AG08396 (cell line): ENCODE data around the gene RNF222.
A peak's percentile ranks its signal among the peaks of the same experiment; 100 is the strongest.

ENCODE experiments used
- DNase-seq: peaks from one replicate; pipeline ENCODE4 v3.0.0; 2012; ENCODE audit warnings: low spot score, mixed read lengths

RNF222 gene

GRCh38 chr17:8397636-8398035, at the start of gene RNF222:
RNF222 (minus strand) TSS chr17:8397827; CDS start chr17:8393461, 4,366 bp downstream.
- DNase-seq, result no peak

DNA sequence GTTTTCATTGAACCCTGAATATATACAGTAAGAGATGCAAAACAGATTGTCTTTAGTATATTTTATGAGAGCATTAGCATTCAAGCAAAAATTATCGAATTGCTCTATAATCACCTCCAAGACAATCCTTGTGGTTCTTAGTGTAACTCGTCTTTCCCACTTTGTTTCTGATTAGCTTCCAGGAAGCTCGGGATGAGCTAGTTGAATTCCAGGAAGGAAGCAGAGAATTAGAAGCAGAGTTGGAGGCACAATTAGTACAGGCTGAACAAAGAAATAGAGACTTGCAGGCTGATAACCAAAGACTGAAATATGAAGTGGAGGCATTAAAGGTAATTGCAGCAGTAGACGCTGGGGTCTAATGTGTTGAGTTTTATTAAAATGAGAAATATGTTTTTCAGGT, 47.9 kb upstream of the RNF222 start:
- DNase-seq, result no peak

GRCh38 chr17:8444494-8444893, 46.9 kb upstream of the RNF222 start:
- DNase-seq, result no peak

GRCh38 chr17:8443756-8444155, 46.1 kb upstream of the RNF222 start:
- DNase-seq, result no peak

GRCh38 chr17:8442310-8442709, 44.7 kb upstream of the RNF222 start:
- no peak for DNase-seq

- DNase-seq, result no peak
These were observed 44.1 kb upstream of the RNF222 start for GRCh38 chr17:8441690-8442089.

GRCh38 chr17:8439681-8440080, 42.1 kb upstream of the RNF222 start:
- DNase-seq, result no peak

DNA sequence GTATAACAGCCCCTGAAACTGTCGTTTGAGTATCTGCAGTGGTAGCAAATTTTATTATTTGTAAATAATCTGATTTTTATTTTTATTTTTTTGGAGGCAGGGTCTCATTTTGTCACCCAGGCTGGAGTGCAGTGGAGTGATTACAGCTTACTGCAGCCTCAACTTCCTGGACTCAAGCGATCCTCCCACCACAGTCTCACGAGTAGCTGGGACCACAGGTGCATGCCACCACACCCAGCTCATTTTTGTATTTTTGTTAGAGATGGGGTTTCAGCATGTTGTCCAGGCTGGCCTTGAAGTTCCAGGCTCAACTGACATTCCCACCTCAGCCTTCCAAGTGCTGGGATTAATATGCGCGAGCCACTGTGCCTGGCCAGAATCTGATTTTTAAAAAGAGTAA, 40.8 kb upstream of the RNF222 start:
- DNase-seq, result no peak

DNA sequence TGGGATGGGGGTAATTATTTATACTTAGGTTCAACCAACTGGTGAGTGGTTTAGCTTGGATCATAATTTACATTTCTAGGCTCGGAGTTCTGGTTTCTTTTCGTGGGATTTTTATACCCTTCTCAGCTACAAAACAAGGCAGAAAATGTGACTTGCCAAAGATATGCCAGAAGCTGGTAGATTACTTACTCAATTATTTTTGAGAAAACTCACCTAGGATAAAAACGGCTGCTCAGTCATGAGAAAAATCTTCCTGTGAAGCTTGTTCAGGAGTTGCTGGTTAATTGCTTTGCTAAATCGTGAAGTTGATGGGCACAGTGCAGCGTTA, 39.2 kb upstream of the RNF222 start:
- peak; percentile 12 for DNase-seq

- DNase-seq, result peak; percentile 73
These were observed 38.7 kb upstream of the RNF222 start for GRCh38 chr17:8436169-8436843.

GRCh38 chr17:8435245-8436168, 37.9 kb upstream of the RNF222 start, which contains the start of gene NDEL1:
NDEL1 (plus strand) TSS chr17:8435884; CDS start chr17:8444272, 8,388 bp downstream.
- peak; percentile 100 for DNase-seq

DNA sequence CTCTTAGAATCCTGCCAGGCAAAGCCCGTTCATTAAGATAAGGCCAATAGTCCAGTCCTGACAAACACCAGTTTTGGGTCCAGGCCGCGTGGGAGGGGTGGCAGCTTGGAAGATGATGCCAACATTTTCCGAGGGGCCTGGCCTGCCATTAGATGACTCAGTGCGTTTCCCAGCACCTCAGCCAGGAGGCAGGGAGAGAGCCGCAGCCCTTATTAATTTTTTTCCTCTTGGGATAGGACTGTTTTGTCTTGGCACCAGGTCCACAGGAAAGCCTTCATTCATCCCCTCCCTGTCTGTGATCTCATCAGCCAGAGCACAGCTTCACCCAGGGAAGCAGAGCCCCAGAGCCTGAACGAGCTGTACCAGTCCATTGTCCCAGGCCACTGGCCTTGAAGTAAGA, 33.3 kb upstream of the RNF222 start:
- DNase-seq, result peak; percentile 18

DNA sequence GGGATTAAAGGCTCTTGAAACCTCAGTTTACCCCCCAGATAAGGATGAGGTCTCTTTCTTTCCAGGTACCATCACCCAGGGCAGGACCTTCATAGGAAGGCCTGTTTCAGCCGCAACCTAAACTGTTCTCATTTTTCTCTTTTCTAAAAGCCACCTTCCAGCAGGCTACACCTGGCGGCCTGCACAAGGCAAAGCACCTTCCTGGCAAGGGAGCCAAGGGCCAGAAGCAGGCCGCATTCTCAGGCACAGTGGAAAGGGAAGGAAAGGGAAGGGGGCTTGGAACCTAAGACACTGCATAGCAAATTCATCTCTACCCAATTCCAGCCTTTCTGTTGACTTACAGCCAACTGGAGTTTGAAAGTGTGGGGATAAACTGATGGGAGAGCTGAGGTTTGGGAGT, 29.2 kb upstream of the RNF222 start:
- DNase-seq, result no peak

DNA sequence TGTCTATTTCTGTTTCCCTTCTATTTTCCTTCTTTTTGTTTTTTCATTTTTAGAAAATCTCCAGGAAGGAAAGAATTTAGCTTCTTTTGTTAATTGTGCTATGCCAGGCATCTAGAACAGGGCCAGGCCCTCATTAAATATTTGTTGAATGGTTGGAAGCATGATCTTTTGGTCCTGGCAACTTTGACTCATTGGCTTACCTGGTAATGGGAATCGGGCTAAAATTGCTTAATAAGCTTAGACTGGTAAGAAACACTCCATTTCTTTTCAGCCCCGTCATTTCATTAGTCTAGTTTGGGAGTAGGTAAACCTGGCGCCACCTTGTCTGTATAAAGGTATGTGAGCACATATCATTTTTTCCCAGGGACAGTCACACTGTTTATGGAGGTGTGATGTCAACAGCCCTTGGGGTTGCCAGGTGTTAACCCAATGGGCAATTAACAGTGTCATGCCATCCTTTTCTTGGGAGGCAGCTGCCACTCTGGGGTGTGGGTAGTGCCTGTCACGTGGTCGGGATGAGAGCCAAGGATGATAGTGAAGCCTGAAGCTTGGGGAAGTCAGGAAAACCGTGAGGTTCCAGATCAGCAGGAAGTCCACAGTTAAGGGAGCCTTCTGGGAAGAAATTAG, 28.6 kb upstream of the RNF222 start:
- DNase-seq, result no peak

DNA sequence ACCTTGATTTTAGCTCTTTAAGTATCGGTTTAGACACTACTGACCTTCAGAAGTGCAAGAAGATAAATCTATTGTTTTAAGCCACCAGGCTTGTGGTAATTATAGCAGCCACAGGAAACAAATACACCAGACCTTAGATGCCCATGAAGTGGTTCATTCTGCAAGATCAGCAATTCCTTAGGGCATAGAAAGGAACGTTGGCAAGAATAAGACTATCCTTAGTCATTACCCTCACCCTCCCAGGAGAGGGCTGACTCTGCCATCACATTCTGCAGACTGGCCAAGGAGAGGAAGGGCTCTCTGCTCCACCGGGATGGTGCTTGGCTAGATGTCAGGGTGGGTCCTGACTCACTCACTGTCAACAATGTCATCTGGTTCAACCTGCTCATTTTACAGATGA, 23.9 kb upstream of the RNF222 start:
- no peak for DNase-seq

- DNase-seq, result peak; percentile 31
These were observed 22.7 kb upstream of the RNF222 start for GRCh38 chr17:8420041-8420934.

GRCh38 chr17:8419305-8419704, 21.7 kb upstream of the RNF222 start:
- no peak for DNase-seq

DNA sequence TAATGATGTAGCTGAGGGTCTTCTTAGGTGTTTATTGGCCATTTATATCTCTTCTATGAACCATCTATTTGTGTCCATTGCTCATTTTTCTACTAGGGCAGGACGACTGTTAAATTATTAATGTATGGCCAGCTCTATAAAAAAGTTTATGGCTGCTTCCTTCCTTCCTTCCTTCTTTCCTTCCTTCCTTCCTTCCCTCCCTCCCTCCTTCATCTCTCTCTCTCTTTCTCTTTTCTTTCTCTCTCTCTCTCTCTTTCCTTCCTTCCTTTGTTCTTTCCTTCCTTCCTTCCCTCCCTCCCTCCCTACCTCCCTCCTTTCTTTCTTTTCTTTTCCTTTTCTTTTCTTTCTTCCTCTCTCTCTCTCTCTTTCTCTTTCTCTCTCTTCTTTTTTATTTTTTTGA, 20.8 kb upstream of the RNF222 start:
- DNase-seq, result no peak

GRCh38 chr17:8417806-8418205, 20.2 kb upstream of the RNF222 start:
- no peak for DNase-seq

GRCh38 chr17:8413938-8414337, 16.3 kb upstream of the RNF222 start:
- no peak for DNase-seq

DNA sequence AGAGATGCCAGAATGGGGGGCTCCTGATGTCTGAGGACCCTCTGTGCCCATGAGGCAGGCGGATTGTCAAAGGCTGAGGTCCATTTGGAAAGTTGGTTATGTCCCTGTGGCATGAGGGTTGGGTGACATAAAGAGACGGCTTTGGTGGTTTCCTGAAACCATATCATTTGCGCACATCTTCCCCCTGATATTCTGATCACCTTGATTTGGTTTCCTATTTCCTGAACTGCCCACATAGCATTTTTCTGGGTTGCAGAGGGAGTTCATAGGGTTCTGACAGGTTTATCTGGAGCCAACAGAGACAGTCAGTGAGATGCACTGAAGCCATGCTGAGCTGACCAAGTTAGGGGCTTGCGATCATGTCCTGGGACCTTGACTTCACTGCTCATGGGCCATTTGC, 15.7 kb upstream of the RNF222 start:
- no peak for DNase-seq

- no peak for DNase-seq
These were observed 14.5 kb upstream of the RNF222 start for GRCh38 chr17:8412089-8412488.
